Stimulated activated CD4-positive, alpha-beta T cell treated with anti-CD3 and anti-CD28 coated beads, Interleukin-4, amount 100 ng/mL, for 24 hours (primary cell): ENCODE results near the gene ZNF80.
A peak's percentile ranks its signal among the peaks of the same experiment; 100 is the strongest.
"Not testable (repeated sequence)": the region's sequence is repeated elsewhere in the genome, so short reads cannot be mapped to it uniquely, and the experiment has no call there.

ENCODE experiments used
- DNase-seq: peaks from one replicate; pipeline ENCODE4 v3.0.0-alpha.2; 2020

ZNF80 gene

GRCh38 chr3:114237478-114237877 lies at the start of gene ZNF80:
TSS of gene ZNF80 (minus strand) at chr3:114237578. CDS start at chr3:114237074, 504 bp downstream.
- DNase-seq = not testable (repeated sequence)

GRCh38 chr3:114286266-114286665 lies 48.9 kb upstream of the ZNF80 start:
- no peak for DNase-seq

- DNase-seq = no peak
Observed at GRCh38 chr3:114285648-114286230, 48.4 kb upstream of the ZNF80 start.

- no peak for DNase-seq
Observed at GRCh38 chr3:114284644-114285043, 47.3 kb upstream of the ZNF80 start.

GRCh38 chr3:114276856-114277255 lies 39.5 kb upstream of the ZNF80 start:
- DNase-seq = not testable (repeated sequence)

- DNase-seq = no peak
Observed at GRCh38 chr3:114274929-114275328, 37.6 kb upstream of the ZNF80 start.

- DNase-seq = no peak
Observed at GRCh38 chr3:114272271-114272670, 34.9 kb upstream of the ZNF80 start.

- DNase-seq = no peak
Observed at GRCh38 chr3:114270019-114270418, 32.6 kb upstream of the ZNF80 start.

GRCh38 chr3:114260152-114260551 lies 22.8 kb upstream of the ZNF80 start:
- DNase-seq = no peak

GRCh38 chr3:114259566-114259965 lies 22.2 kb upstream of the ZNF80 start:
- no peak for DNase-seq

- no peak for DNase-seq
Observed at GRCh38 chr3:114253505-114253904, 16.1 kb upstream of the ZNF80 start.

- no peak for DNase-seq
Observed at GRCh38 chr3:114252954-114253353, 15.6 kb upstream of the ZNF80 start.

GRCh38 chr3:114242947-114243346 lies 5.6 kb upstream of the ZNF80 start:
- DNase-seq = no peak

GRCh38 chr3:114241262-114241661 lies 3.9 kb upstream of the ZNF80 start:
- DNase-seq = no peak

- not testable (repeated sequence) for DNase-seq
Observed at GRCh38 chr3:114238146-114238785, 888 bp upstream of the ZNF80 start.

GRCh38 chr3:114235431-114235830 lies 1.9 kb downstream of the ZNF80 start:
- no peak for DNase-seq

GRCh38 chr3:114234745-114235144 lies 2.6 kb downstream of the ZNF80 start:
- no peak for DNase-seq

- DNase-seq = peak; percentile 46
Observed at GRCh38 chr3:114231616-114232015, 5.8 kb downstream of the ZNF80 start.

- DNase-seq = no peak
Observed at GRCh38 chr3:114227076-114227475, 10.3 kb downstream of the ZNF80 start.

GRCh38 chr3:114226313-114226712 lies 11.1 kb downstream of the ZNF80 start:
- no peak for DNase-seq

GRCh38 chr3:114223143-114223542 lies 14.2 kb downstream of the ZNF80 start:
- peak; percentile 41 for DNase-seq

- no peak for DNase-seq
Observed at GRCh38 chr3:114221881-114222264, 15.5 kb downstream of the ZNF80 start.

GRCh38 chr3:114221165-114221880 lies 16.1 kb downstream of the ZNF80 start:
- DNase-seq = peak; percentile 66

GRCh38 chr3:114219741-114220140 lies 17.6 kb downstream of the ZNF80 start:
- no peak for DNase-seq
